ENCODE data around the gene ZBTB7C.

The ZBTB7C gene

GRCh38 chr18:48219810-48220499 lies 189.2 kb downstream of the ZBTB7C start:
- no peak for DNase-seq (ENCODE audit: low read depth in 2 of 3, low spot score in 1 of 3)

GRCh38 chr18:48219037-48219809 lies 190.0 kb downstream of the ZBTB7C start:
- no peak for DNase-seq (ENCODE audit: low read depth in 2 of 3, low spot score in 1 of 3)

GRCh38 chr18:48218285-48219022 lies 190.7 kb downstream of the ZBTB7C start:
- no peak for DNase-seq (ENCODE audit: low read depth in 2 of 3, low spot score in 1 of 3)

GRCh38 chr18:48217258-48218250 lies 191.6 kb downstream of the ZBTB7C start:
- no peak for DNase-seq (ENCODE audit: low read depth in 2 of 3, low spot score in 1 of 3)

GRCh38 chr18:48216639-48217257 lies 192.4 kb downstream of the ZBTB7C start:
- DNase-seq (ENCODE audit: low read depth in 2 of 3, low spot score in 1 of 3): no peak

- no peak for DNase-seq (ENCODE audit: low read depth in 2 of 3, low spot score in 1 of 3)
These were observed 193.1 kb downstream of the ZBTB7C start for GRCh38 chr18:48215876-48216638.

- DNase-seq (ENCODE audit: low read depth in 2 of 3, low spot score in 1 of 3): no peak
These were observed 195.4 kb downstream of the ZBTB7C start for GRCh38 chr18:48213791-48214190.

- no peak for DNase-seq (ENCODE audit: low read depth in 2 of 3, low spot score in 1 of 3)
These were observed 200.6 kb downstream of the ZBTB7C start for GRCh38 chr18:48208432-48209140.

GRCh38 chr18:48207733-48208132 lies 201.4 kb downstream of the ZBTB7C start:
- DNase-seq (ENCODE audit: low read depth in 2 of 3, low spot score in 1 of 3): no peak

GRCh38 chr18:48206887-48207286 lies 202.3 kb downstream of the ZBTB7C start:
- DNase-seq (ENCODE audit: low read depth in 2 of 3, low spot score in 1 of 3): no peak

- no peak for DNase-seq (ENCODE audit: low read depth in 2 of 3, low spot score in 1 of 3)
These were observed 205.1 kb downstream of the ZBTB7C start for GRCh38 chr18:48203961-48204666.

- no peak for DNase-seq (ENCODE audit: low read depth in 2 of 3, low spot score in 1 of 3)
These were observed 205.8 kb downstream of the ZBTB7C start for GRCh38 chr18:48203288-48203945.

- no peak for DNase-seq (ENCODE audit: low read depth in 2 of 3, low spot score in 1 of 3)
These were observed 206.6 kb downstream of the ZBTB7C start for GRCh38 chr18:48202350-48203260.

GRCh38 chr18:48202006-48202348 lies 207.2 kb downstream of the ZBTB7C start:
- no peak for DNase-seq (ENCODE audit: low read depth in 2 of 3, low spot score in 1 of 3)

GRCh38 chr18:48201337-48202005 lies 207.7 kb downstream of the ZBTB7C start:
- DNase-seq (ENCODE audit: low read depth in 2 of 3, low spot score in 1 of 3): no peak

GRCh38 chr18:48200631-48201336 lies 208.4 kb downstream of the ZBTB7C start:
- no peak for DNase-seq (ENCODE audit: low read depth in 2 of 3, low spot score in 1 of 3)

All from stimulated activated CD4-positive, alpha-beta T cell treated with anti-CD3 and anti-CD28 coated beads, Interleukin-12 subunit alpha, Interleukin-12 subunit beta, amount 100 ng/mL, for 48 hours (primary cell).